Spleen (tissue), 11 donors: Measurements from ENCODE around the gene HMGXB4. TPM values are rescaled to one million over a fixed set of nuclear protein-coding genes. Genes with fewer than 3 reads are reported as not detected.

ENCODE experiments used
- DNase-seq: peaks from one replicate; pipeline ENCODE4 v3.0.0-alpha.2; 2020
- H3K27ac ChIP-seq, 8 donors: fragments of 200-600 bp; sonication (generic) in 7 of 8; 1 replicate in 4 of 8; 2 replicates in 4 of 8; pipeline versions ENCODE4 v1.5.0 to v1.8.0; 2016 to 2021; ENCODE audit warnings: inconsistent platforms in 4 of 8, mild to moderate bottlenecking in 4 of 8, moderate library complexity in 1 of 8
- H3K27me3 ChIP-seq, 7 donors: fragments of 200-600 bp; sonication (generic) in 6 of 7; replicated peaks in 1 of 7; 1 replicate in 4 of 7; 2 replicates in 3 of 7; pipeline versions ENCODE4 v1.5.0 to v1.8.0; 2016 to 2021; ENCODE audit warnings: inconsistent platforms in 3 of 7, mild to moderate bottlenecking in 1 of 7
- H3K36me3 ChIP-seq, 6 donors: fragments of 200-600 bp; sonication (generic) in 5 of 6; 1 replicate in 4 of 6; 2 replicates in 2 of 6; pipeline versions ENCODE4 v1.5.0 to v1.8.0; 2016 to 2021; ENCODE audit warnings: inconsistent platforms in 2 of 6
- H3K4me1 ChIP-seq, 6 donors: fragments of 200-600 bp; sonication (generic) in 5 of 6; 1 replicate in 3 of 6; 2 replicates in 3 of 6; pipeline versions ENCODE4 v1.5.0 to v1.8.0; 2016 to 2021; ENCODE audit warnings: inconsistent platforms in 3 of 6
- H3K4me3 ChIP-seq, 8 donors: fragments of 200-600 bp; sonication (generic) in 7 of 8; 1 replicate in 4 of 8; 2 replicates in 4 of 8; pipeline versions ENCODE4 v1.5.0 to v1.8.0; 2016 to 2021; ENCODE audit warnings: inconsistent platforms in 4 of 8, mild to moderate bottlenecking in 4 of 8, moderate library complexity in 2 of 8
- H3K9me3 ChIP-seq, 8 donors: fragments of 200-600 bp; sonication (generic) in 7 of 8; 1 replicate in 4 of 8; 2 replicates in 4 of 8; pipeline versions ENCODE4 v1.5.0 to v1.8.0; 2016 to 2021; ENCODE audit warnings: inconsistent platforms in 4 of 8
- POLR2A ChIP-seq, 3 donors: fragments of 450-650 bp; IDR thresholded peaks; one replicate each; pipeline ENCODE4 v1.5.1; 2017; ENCODE audit warnings: antibody characterized with exemption in 3 of 3, mild to moderate bottlenecking in 1 of 3
- POLR2AphosphoS5 ChIP-seq, 3 donors: sonication (generic); formaldehyde crosslinking; IDR thresholded peaks; one replicate each; pipeline ENCODE4 v1.5.1; 2017; ENCODE audit warnings: antibody characterized with exemption in 3 of 3
- WGBS, 5 donors: extraction: QIAGEN DNeasy Blood & Tissue Kit in 3 of 5; methylation state at CpG; one replicate each; pipeline versions ENCODE4 v1.1.5 to v1.1.7; 2013 to 2018; 5-methylcytosine and 5-hydroxymethylcytosine counted together
- intact Hi-C: fragments of 100-400 bp; cut with DNase I; formaldehyde crosslinking; loops from one replicate; pipeline ENCODE4 v1.15.0; 2023; ENCODE audit warnings: low total_unique reads
- polyA plus RNA-seq, 3 donors: library from polyadenylated mRNA; stranded (reverse); fragments of 200-250 nt; gene quantifications; one replicate each; pipeline ENCODE4 v1.2.1, GENCODE V29; 2013
- total RNA-seq, 7 donors: library from RNA; depleted of rRNA in 3 of 7; stranded (reverse); fragments of >200 nt in 3 of 7; fragmentation: NEBNext Ultra II Directional in 4 of 7; extraction: Animal tissue kit (Norgen Biotek cat#: 25700) in 4 of 7; gene quantifications; one replicate each; pipeline versions ENCODE4 v1.1.0 to v1.2.1, GENCODE V29; 2016 to 2021
- TF ChIP-seq, protein P1 (sequence below), 11 experiments: fragments of 200-600 bp in 7 of 11; fragments of 450-650 bp in 4 of 11; sonication (generic) in 4 of 11; IDR thresholded peaks in 8 of 11; conservative IDR thresholded peaks in 3 of 11; 1 replicate in 7 of 11; 2 replicates in 4 of 11; pipeline versions ENCODE4 v1.4.0 to v1.8.0; 2016 to 2021; ENCODE audit warnings: antibody characterized with exemption in 11 of 11, inconsistent platforms in 4 of 11, mild to moderate bottlenecking in 1 of 11
- donor health status: healthy with polysubstance abuse.
- donor health status: DM: no; HTN: no; CAD: no; lungs with moderate emphysema.
- donor health status: DM: no; HTN: no; CAD: no.
- donor health status: Bipolar disorder and iron deficiency.
- donor health status: healthy.
- donor health status: DM: no; HTN: no; CAD: no.
- donor health status: DM: yes; HTN: yes; CAD: no.

Gene HMGXB4
- total and polyA plus RNA-seq, 10 donors = 4.0 to 24.6 (median 19.5) TPM

DNA sequence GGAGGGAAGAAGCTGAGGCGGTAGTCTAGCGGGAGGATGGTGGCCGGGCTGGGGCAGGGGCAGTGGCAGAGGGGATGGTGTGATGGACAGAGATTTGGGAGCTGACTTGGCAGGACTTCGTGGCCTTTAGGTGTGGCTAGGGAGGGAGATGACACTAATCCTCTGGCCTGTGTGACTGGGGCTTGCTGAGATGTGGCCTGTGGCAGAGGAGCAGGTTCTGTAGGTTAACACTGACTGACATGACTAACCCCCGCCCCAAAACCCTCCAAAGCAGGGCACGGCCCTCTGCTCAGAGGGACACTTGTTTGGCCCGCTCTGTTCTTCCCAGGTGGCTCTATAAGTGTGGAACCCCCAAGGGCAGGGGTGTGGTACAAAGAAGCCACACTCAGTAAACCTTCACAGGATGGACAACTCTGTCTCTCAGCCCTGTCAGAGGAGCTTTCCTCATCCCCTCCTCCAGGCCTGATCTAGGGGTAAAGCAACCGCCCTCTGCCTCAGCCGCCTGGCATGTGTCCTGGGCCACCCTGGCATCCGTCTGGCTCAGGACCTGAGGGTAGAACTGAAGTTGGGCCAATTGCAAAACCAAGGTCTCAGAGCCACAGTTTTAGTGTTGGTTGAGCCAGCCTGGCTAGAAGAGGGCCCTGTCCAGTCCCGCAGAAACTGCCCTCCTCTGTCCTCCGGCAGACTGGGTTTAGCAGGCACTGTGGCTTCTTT is 58.0 kb downstream of the HMGXB4 start:
- TF ChIP-seq, protein P1, sequence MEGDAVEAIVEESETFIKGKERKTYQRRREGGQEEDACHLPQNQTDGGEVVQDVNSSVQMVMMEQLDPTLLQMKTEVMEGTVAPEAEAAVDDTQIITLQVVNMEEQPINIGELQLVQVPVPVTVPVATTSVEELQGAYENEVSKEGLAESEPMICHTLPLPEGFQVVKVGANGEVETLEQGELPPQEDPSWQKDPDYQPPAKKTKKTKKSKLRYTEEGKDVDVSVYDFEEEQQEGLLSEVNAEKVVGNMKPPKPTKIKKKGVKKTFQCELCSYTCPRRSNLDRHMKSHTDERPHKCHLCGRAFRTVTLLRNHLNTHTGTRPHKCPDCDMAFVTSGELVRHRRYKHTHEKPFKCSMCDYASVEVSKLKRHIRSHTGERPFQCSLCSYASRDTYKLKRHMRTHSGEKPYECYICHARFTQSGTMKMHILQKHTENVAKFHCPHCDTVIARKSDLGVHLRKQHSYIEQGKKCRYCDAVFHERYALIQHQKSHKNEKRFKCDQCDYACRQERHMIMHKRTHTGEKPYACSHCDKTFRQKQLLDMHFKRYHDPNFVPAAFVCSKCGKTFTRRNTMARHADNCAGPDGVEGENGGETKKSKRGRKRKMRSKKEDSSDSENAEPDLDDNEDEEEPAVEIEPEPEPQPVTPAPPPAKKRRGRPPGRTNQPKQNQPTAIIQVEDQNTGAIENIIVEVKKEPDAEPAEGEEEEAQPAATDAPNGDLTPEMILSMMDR (IDR thresholded peaks at IDR 0.05 in 8 of 11, conservative IDR thresholded peaks at IDR 0.05 in 3 of 11) = no peak
- TF ChIP-seq POLR2A (IDR thresholded peaks at IDR 0.05) = no peak
- TF ChIP-seq POLR2AphosphoS5 (IDR thresholded peaks at IDR 0.05) = no peak
- H3K4me3 ChIP-seq = no peak overlapping the region
- H3K36me3 ChIP-seq = peaks cover 0 to 80% (median 31%) of the 10 kb centered on the region in 6 donors
- peak; percentile 37 for DNase-seq
- no peaks in the 10 kb centered on the region for H3K9me3 ChIP-seq
- H3K27ac ChIP-seq = peak overlapping the region in 1 of 8 donors; percentile 72
- WGBS, 5 donors = 88 to 96% (median 93%) methylated on average over 10 to 12 of the region's 12 CpGs
- intact Hi-C loops = no loop called here
- peaks cover 16 to 58% (median 46%) of the 10 kb centered on the region in 6 donors for H3K4me1 ChIP-seq
- H3K27me3 ChIP-seq = no peaks in the 10 kb centered on the region

DNA sequence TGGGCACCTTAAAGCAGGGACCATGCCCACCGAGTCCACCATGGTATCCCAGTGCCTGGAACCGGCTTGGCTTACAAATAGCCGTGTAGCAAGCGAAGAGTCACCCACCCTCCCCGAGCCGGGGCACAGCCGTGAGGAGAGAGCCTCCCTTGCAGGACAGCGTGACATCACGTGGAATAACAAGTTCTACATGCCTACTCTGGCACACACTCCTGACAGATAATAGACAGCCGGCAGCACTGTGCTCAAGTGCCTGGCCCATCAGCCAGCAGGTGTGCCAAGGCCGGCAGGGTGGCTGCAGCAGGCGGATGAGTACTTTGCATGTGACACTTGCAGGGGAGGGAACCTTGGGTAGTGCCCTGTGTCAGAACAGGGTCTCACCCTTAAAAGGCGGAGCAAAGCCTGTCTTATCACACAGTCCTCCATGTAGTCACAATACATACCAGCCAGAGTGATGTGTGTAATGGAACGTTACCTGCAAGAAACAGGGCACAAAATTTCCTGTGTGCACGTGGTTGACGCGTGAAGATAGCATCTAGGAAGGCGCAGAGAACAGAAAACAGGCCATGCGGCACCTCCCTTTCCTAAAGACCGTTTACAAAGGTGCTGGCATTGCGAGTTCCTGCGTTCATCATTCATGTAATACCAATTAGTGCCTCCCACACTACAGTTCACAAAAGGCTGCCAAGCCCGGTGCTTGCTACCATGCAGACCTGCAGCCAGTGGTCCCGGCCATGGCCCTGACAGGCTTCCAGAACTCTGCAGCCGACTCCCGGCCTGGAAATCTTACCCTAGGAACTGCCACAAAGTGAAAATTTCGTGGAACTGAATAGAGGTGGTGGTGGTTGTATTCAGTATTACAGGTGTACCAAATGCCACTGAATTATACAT is 58.8 kb downstream of the HMGXB4 start:
- intact Hi-C loops = no loop called here
- peaks cover 10 to 50% (median 38%) of the 10 kb centered on the region in 6 donors for H3K4me1 ChIP-seq
- no peaks in the 10 kb centered on the region for H3K27me3 ChIP-seq
- DNase-seq = peak; percentile 64
- H3K27ac ChIP-seq = peak overlapping the region in 1 of 8 donors; percentile 72
- TF ChIP-seq POLR2AphosphoS5 (IDR thresholded peaks at IDR 0.05) = peak in 1 of 3 donors; percentile 25
- TF ChIP-seq, protein P1 (IDR thresholded peaks at IDR 0.05 in 8 of 11, conservative IDR thresholded peaks at IDR 0.05 in 3 of 11) = no peak
- TF ChIP-seq POLR2A (IDR thresholded peaks at IDR 0.05) = no peak
- no peak overlapping the region for H3K4me3 ChIP-seq
- no peaks in the 10 kb centered on the region for H3K9me3 ChIP-seq
- H3K36me3 ChIP-seq = peaks cover 0 to 85% (median 36%) of the 10 kb centered on the region in 6 donors
- WGBS, 5 donors = 81 to 90% (median 84%) methylated on average over 25 to 27 of the region's 27 CpGs

DNA sequence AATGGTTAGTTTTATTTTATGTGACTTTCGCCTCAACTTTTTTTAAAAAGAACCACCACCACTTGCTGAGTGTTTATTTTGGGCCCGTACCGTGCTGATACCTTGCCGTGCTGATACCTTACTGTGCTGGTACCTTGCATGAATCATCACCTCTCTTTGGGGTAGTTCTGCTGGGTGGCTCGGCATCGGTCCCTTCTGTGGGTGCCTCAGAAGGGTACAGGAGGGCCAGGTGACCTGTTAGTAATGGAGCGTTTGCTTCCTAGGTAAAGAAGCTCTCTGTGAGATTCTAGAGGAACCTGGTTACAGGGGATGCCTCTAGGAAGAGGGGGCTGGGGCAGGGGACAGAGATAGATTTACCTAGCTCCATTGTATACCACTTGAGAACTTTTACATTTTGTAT is 59.5 kb downstream of the HMGXB4 start:
- intact Hi-C loops = no loop called here
- 94 to 96% (median 95%) methylated on average over 7 of the region's 7 CpGs for WGBS, 5 donors
- TF ChIP-seq, protein P1 (IDR thresholded peaks at IDR 0.05 in 8 of 11, conservative IDR thresholded peaks at IDR 0.05 in 3 of 11) = no peak
- TF ChIP-seq POLR2AphosphoS5 (IDR thresholded peaks at IDR 0.05) (no peak), POLR2A (IDR thresholded peaks at IDR 0.05) (no peak)
- peaks cover 0 to 85% (median 43%) of the 10 kb centered on the region in 6 donors for H3K36me3 ChIP-seq
- DNase-seq = peak; percentile 4
- no peaks in the 10 kb centered on the region for H3K9me3 ChIP-seq
- H3K27me3 ChIP-seq = no peaks in the 10 kb centered on the region
- H3K4me3 ChIP-seq = no peak overlapping the region
- peaks cover 10 to 44% (median 32%) of the 10 kb centered on the region in 6 donors for H3K4me1 ChIP-seq
- H3K27ac ChIP-seq = no peak overlapping the region
